HepG2 (cell line): ENCODE measurements around the gene PDGFRB. TPM values are rescaled to one million over a fixed set of nuclear protein-coding genes. Genes with fewer than 3 reads are reported as not detected.

Experiments used
- ATAC-seq: fragments of 200-7000 bp; cut with Tn5 transposase; 3 replicates; pipeline ENCODE4 v1.9.1; 2020; ENCODE audit warnings: mild to moderate bottlenecking, moderate library complexity
- BruUV-seq: library from RNA; stranded (reverse); fragments of 400-500 nt; replicated peaks from 2 replicates; lab custom pipeline; 2021; lab: Mats Ljungman, UMichigan
- CTCF ChIA-PET: fragments of 300-600 bp; formaldehyde crosslinking; extraction: SDS; loops from one replicate; lab custom pipeline; 2021; ENCODE audit warnings: low total read pairs, inconsistent platforms, low intra/inter-chr PET ratio; lab: Yijun Ruan, JAX
- POLR2A ChIA-PET: fragments of 350-600 bp; sonication (Branson Sonifier 250); formaldehyde crosslinking; loops from one replicate; lab custom pipeline; 2020; ENCODE audit warnings: antibody characterized with exemption, inconsistent platforms; lab: Yijun Ruan, JAX
- DNase-seq: peaks from one replicate; pipeline ENCODE4 v3.0.0-alpha.2; 2015; ENCODE audit warnings: low spot score
- FAIRE-seq: peaks from 3 replicates; lab custom pipeline; 2011; peaks lifted over from hg19 to GRCh38; lab: Jason Lieb, UNC
- H2AFZ ChIP-seq: one replicate; pipeline ENCODE4 v1.6.1; 2011; ENCODE audit warnings: low read length, inconsistent platforms
- H3K27ac ChIP-seq: fragments of 300-600 bp; 3 replicates; pipeline ENCODE4 v1.8.0; 2011; ENCODE audit warnings: mixed run types, mild to moderate bottlenecking, mixed read lengths, low read length, inconsistent platforms; ENCODE audit not compliant: insufficient read depth; ENCODE audit errors: extremely low read length
- H3K27me3 ChIP-seq, 2 experiments: fragments of 200-600 bp in 1 of 2; 2 replicates in 1 of 2; 3 replicates in 1 of 2; pipeline versions ENCODE4 v1.6.0 to v1.8.0; 2011; ENCODE audit warnings: low read length in 2 of 2, mild to moderate bottlenecking in 2 of 2, moderate library complexity in 2 of 2, inconsistent platforms in 1 of 2; ENCODE audit not compliant: insufficient read depth in 2 of 2, control insufficient read depth in 1 of 2
- H3K36me3 ChIP-seq, 2 experiments: fragments of 200-600 bp in 1 of 2; replicated peaks in 1 of 2; 2 replicates in 1 of 2; 3 replicates in 1 of 2; pipeline versions ENCODE4 v1.5.1 to v1.8.0; 2011; ENCODE audit warnings: low read length in 2 of 2, inconsistent platforms in 1 of 2; ENCODE audit not compliant: insufficient read depth in 2 of 2, control insufficient read depth in 1 of 2
- H3K4me1 ChIP-seq: 2 replicates; pipeline ENCODE4 v1.5.1; 2012; ENCODE audit warnings: low read length, inconsistent platforms; ENCODE audit not compliant: insufficient read depth
- H3K4me2 ChIP-seq: 2 replicates; pipeline ENCODE4 v1.6.0; 2011; ENCODE audit warnings: low read depth, low read length, inconsistent platforms
- H3K4me3 ChIP-seq, 3 experiments: fragments of 200-600 bp in 1 of 3; sonication (generic), shearing (Covaris generic) in 1 of 3; replicated peaks in 1 of 3; 2 replicates each; pipeline ENCODE4 v1.5.1; 2011 to 2016; ENCODE audit warnings: low read length in 3 of 3, inconsistent platforms in 2 of 3, low read depth in 2 of 3, mild to moderate bottlenecking in 2 of 3, control low read depth in 1 of 3, mixed read lengths in 1 of 3; ENCODE audit not compliant: insufficient read depth in 1 of 3
- H3K79me2 ChIP-seq: one replicate; pipeline ENCODE4 v1.6.1; 2011; ENCODE audit warnings: low read length, inconsistent platforms; ENCODE audit not compliant: insufficient read depth
- H3K9ac ChIP-seq: 2 replicates; pipeline ENCODE4 v1.6.0; 2011; ENCODE audit warnings: mild to moderate bottlenecking, low read depth, low read length, inconsistent platforms; ENCODE audit not compliant: insufficient read depth
- H3K9me3 ChIP-seq: 2 replicates; pipeline ENCODE4 v1.5.1; 2012; ENCODE audit warnings: mild to moderate bottlenecking, low read length
- H4K20me1 ChIP-seq: 2 replicates; pipeline ENCODE4 v1.6.0; 2011; ENCODE audit warnings: inconsistent platforms, mild to moderate bottlenecking, low read length, moderate library complexity; ENCODE audit not compliant: insufficient read depth
- KLF16 ChIP-seq, 2 experiments: sonication (generic) in 1 of 2; formaldehyde crosslinking in 1 of 2; IDR thresholded peaks; 2 replicates each; pipeline versions ENCODE4 v1.6.1 to v1.8.0; 2016 to 2023; ENCODE audit warnings: missing genetic modification reagents in 2 of 2, missing compliant biosample characterization in 1 of 2
- RCOR2 ChIP-seq: IDR thresholded peaks from 2 replicates; pipeline ENCODE4 v1.6.1; 2016; ENCODE audit warnings: missing biosample characterization, missing genetic modification reagents
- ZFP41 ChIP-seq: sonication (generic); formaldehyde crosslinking; IDR thresholded peaks from 2 replicates; pipeline ENCODE4 v1.4.0; 2020; ENCODE audit warnings: mild to moderate bottlenecking, missing genetic modification reagents, borderline replicate concordance
- ZNF230 ChIP-seq: sonication (generic); formaldehyde crosslinking; IDR thresholded peaks from 2 replicates; pipeline ENCODE4 v1.4.0; 2020; ENCODE audit warnings: mild to moderate bottlenecking, missing genetic modification reagents
- ZNF260 ChIP-seq: sonication (generic); formaldehyde crosslinking; IDR thresholded peaks from 2 replicates; pipeline ENCODE4 v1.4.0; 2020; ENCODE audit warnings: missing genetic modification reagents, low read depth, mild to moderate bottlenecking, borderline replicate concordance
- ZNF556 ChIP-seq: sonication (generic); formaldehyde crosslinking; IDR thresholded peaks from 2 replicates; pipeline ENCODE4 v1.4.0; 2020; ENCODE audit warnings: mild to moderate bottlenecking, missing genetic modification reagents, borderline replicate concordance
- ZNF567 ChIP-seq: sonication (generic); formaldehyde crosslinking; IDR thresholded peaks from 2 replicates; pipeline ENCODE4 v1.8.1; 2023; ENCODE audit warnings: mild to moderate bottlenecking, missing genetic modification reagents, borderline replicate concordance
- ZNF609 ChIP-seq: sonication (generic); formaldehyde crosslinking; IDR thresholded peaks from 2 replicates; pipeline ENCODE4 v1.4.0; 2020; ENCODE audit warnings: mild to moderate bottlenecking, missing genetic modification reagents, borderline replicate concordance
- WGBS: methylation state at CpG from one replicate; pipeline ENCODE4 v1.1.6; 2017; ENCODE audit warnings: low lambda C conversion rate; 5-methylcytosine and 5-hydroxymethylcytosine counted together
- in situ Hi-C: cut with HindIII; loops from 2 replicates; pipeline ENCODE4 v1.10.0; 2017; ENCODE audit warnings: low pct_unique_long_range_greater_than_20kb; ENCODE audit not compliant: extremely low pct_ligation_motif_present
- intact Hi-C: fragments of 100-400 bp; cut with micrococcal nuclease; formaldehyde crosslinking; loops from one replicate; pipeline ENCODE4 v1.10.0; 2022; ENCODE audit not compliant: unreplicated experiment
- polyA plus RNA-seq, 8 experiments: library from polyadenylated mRNA; depleted of rRNA in 3 of 8; stranded (reverse) in 7 of 8; unstranded in 1 of 8; fragments of >200 nt; fragmentation: Illumina TruSeq in 4 of 8; extraction: Trizol in 4 of 8; gene quantifications; 2 replicates each; pipeline versions ENCODE4 v1.2.1 to v1.2.3, GENCODE V29; 2011 to 2016; ENCODE audit warnings: low read depth in 4 of 8, missing spikeins in 1 of 8, mixed read lengths in 1 of 8; ENCODE audit not compliant: insufficient read depth in 1 of 8
- total RNA-seq, 5 experiments: library from RNA; depleted of rRNA; stranded (reverse); fragments of >200 nt; fragmentation: Illumina TruSeq; extraction: Trizol; gene quantifications; 2 replicates each; pipeline ENCODE4 v1.2.3, GENCODE V29; 2016; ENCODE audit warnings: low read depth in 1 of 5

The PDGFRB gene
- total and polyA plus RNA-seq, 2 of the 13 experiments (the other 11 are each of a cell fraction or from before 2014, with no cell fraction given): 4.0 to 21.0 TPM

DNA sequence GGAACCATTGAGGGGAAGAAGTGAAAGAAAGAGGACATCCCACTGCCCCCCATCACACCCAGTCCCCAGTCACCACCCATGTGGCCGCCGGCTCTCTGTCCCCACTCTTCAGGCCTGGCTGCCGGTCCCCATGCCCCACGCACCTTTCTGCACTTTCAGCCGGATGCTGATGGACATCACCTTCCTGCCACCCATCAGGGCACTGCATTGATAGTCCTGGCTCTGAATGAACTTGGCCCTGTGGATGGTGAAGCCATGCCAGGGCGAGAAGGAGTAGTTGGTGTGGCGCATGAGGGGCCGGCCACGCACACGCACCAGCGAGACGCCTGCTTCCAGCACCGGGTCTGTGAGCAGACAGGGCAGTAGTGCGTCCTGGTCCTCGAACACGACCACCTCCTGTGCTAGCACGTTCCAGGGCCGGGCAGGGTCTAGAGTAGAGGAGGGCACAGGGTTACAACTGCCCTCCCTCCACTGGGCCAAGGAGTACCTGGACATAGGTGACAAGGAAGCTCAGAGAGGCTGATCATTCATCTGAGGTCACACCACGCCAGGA, 75.7 kb downstream of the PDGFRB start:
- Histone ChIP-seq H3K9ac (no peak overlapping the region), H3K27ac (no peak overlapping the region), H3K79me2 (no peaks in the 10 kb centered on the region), H3K9me3 (no peaks in the 10 kb centered on the region), H3K36me3 (no peaks in the 10 kb centered on the region), H4K20me1 (no peaks in the 10 kb centered on the region), H3K4me1 (peaks cover 17% of the 10 kb centered on the region), H3K4me3 (no peak overlapping the region), H2AFZ (no peak overlapping the region), H3K27me3 (peaks cover 3 to 48% of the 10 kb centered on the region in 2 experiments; a peak in 4 of 5 replicates), H3K4me2 (no peak overlapping the region)
- TF ChIP-seq KLF16 (CRISPR knock-in tag; IDR thresholded peaks at IDR 0.05): no peak
- no peak for TF ChIP-seq ZNF609
- no peak for TF ChIP-seq ZNF556 (CRISPR knock-in tag)
- no peak for TF ChIP-seq ZNF230
- no peak for TF ChIP-seq RCOR2 (CRISPR knock-in tag)
- TF ChIP-seq ZNF260 (CRISPR knock-in tag): no peak
- no peak for TF ChIP-seq ZFP41
- no peak for TF ChIP-seq ZNF567 (CRISPR knock-in tag)
- ChIA-PET POLR2A (no interaction called here), CTCF (no interaction called here)
- no peak for DNase-seq
- ATAC-seq: no peak
- WGBS: 70% methylated on average over 15 of the region's 19 CpGs
- intact Hi-C loops: no loop called here
- in situ Hi-C loops: no loop called here
- no peak for FAIRE-seq
- no TSS peak for BruUV-seq
